Measurements from ENCODE around the gene MYO9B.

Gene MYO9B

GRCh38 chr19:17070912-17071311, 4.7 kb upstream of the MYO9B start:
- TF ChIP-seq, protein P1, sequence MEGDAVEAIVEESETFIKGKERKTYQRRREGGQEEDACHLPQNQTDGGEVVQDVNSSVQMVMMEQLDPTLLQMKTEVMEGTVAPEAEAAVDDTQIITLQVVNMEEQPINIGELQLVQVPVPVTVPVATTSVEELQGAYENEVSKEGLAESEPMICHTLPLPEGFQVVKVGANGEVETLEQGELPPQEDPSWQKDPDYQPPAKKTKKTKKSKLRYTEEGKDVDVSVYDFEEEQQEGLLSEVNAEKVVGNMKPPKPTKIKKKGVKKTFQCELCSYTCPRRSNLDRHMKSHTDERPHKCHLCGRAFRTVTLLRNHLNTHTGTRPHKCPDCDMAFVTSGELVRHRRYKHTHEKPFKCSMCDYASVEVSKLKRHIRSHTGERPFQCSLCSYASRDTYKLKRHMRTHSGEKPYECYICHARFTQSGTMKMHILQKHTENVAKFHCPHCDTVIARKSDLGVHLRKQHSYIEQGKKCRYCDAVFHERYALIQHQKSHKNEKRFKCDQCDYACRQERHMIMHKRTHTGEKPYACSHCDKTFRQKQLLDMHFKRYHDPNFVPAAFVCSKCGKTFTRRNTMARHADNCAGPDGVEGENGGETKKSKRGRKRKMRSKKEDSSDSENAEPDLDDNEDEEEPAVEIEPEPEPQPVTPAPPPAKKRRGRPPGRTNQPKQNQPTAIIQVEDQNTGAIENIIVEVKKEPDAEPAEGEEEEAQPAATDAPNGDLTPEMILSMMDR (conservative IDR thresholded peaks at IDR 0.05; ENCODE audit: control insufficient read depth, insufficient read depth, low read depth, low read length) = no peak
- DNase-seq (ENCODE audit: low read depth) = no peak
- H3K4me3 ChIP-seq (ENCODE audit: control insufficient read depth, low read depth, low read length) = no peak overlapping the region

GRCh38 chr19:17073869-17074633, 1.5 kb upstream of the MYO9B start:
- TF ChIP-seq, protein P1 (conservative IDR thresholded peaks at IDR 0.05; ENCODE audit: control insufficient read depth, insufficient read depth, low read depth, low read length) = no peak
- peak overlapping the region; percentile 86 for H3K4me3 ChIP-seq (ENCODE audit: control insufficient read depth, low read depth, low read length)
- DNase-seq (ENCODE audit: low read depth) = no peak

GRCh38 chr19:17074634-17075034, 943 bp upstream of the MYO9B start:
- TF ChIP-seq, protein P1 (conservative IDR thresholded peaks at IDR 0.05; ENCODE audit: control insufficient read depth, insufficient read depth, low read depth, low read length) = no peak
- peak overlapping the region; percentile 86 for H3K4me3 ChIP-seq (ENCODE audit: control insufficient read depth, low read depth, low read length)
- DNase-seq (ENCODE audit: low read depth) = no peak

DNA sequence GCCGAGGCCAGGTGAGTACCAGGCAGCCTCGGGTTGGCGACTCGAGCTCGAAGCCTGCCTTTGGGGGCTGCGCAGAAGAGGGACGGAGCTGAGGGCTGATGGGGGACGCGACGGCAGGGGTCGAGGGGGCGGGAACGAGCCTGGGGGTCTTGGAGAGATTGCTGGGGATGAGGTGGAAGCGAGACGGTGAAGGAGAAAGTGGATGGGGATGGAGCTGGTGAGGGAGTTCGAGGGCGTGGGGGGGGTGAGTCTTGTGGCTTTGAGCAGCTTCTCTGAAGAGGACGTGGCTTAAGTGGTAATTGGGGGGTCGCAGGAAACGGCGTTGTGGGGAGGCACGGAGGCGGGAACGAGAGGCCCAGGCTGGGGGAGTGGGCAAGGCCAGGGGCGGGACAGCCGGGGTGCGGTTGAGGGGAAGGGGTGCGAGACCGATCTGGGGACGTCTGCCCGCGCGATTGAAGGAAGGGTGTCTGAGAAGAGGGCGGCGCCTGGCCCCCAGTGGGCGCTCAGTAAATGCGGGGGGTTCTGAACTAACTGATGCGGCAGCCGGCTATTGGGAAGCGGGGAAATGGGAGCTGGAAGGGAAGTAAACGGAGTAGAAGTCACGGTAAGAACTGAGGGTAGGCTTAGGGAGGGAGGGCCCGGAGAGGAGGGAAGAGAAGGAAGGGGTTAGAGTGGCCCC, 426 bp downstream of the MYO9B start:
- peak; percentile 14 for DNase-seq (ENCODE audit: low read depth)
- TF ChIP-seq, protein P1 (conservative IDR thresholded peaks at IDR 0.05; ENCODE audit: control insufficient read depth, insufficient read depth, low read depth, low read length) = no peak

DNA sequence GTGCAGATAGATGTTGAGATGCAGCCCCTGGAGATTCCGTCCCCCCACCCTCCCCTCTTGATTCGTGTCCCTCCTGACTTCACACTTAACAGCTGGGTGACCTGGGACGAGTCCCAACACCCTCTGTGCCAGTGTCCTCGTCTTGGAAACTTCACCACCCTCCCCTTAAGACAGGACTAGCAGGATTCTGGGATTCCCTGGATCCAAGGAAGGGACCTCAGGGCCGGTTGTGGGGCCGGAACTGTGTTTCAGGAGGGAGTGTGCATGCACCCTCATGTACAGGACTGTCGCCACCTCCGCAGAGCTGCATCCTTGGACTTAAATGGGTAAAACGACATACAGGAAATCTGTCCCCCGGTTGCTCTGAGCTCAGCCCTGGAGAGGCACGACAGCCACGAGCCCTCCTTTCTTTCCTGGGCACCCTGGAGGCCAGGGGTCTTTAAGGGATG, 990 bp downstream of the MYO9B start:
- TF ChIP-seq, protein P1 (conservative IDR thresholded peaks at IDR 0.05; ENCODE audit: control insufficient read depth, insufficient read depth, low read depth, low read length) = no peak
- H3K4me3 ChIP-seq (ENCODE audit: control insufficient read depth, low read depth, low read length) = peak overlapping the region; percentile 88
- peak; percentile 17 for DNase-seq (ENCODE audit: low read depth)

More for the DNA sequence above, 426 bp downstream of the MYO9B start:
- peak overlapping the region; percentile 88 for H3K4me3 ChIP-seq (ENCODE audit: control insufficient read depth, low read depth, low read length)

DNA sequence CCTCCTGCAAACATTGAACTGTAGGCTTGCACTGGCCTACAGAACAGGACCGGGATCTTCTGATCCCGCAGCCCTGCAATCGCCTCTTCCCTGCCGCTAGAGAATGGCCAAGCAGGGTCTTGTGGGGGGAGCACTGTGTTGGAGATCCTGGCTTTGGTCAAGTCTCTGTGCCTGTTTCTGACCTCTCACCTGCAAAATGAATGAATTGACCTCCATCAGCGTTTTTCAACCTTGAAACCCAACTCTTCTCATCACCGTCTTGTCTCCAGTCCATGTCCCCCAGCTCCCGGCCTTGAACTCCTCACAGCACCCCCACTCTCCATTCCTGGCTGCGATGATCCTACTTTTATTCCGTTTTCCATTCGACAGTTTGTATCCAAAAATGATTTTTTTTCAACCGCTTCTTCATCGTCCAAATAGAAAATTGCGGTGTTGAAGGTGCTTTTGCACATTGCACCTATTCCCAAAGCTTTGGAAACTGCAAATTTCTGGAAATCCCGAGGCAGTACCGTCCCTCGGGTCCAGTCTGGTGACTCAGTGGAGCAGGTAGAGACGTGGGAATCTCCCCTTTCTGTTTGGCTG, 2.0 kb downstream of the MYO9B start:
- H3K4me3 ChIP-seq (ENCODE audit: control insufficient read depth, low read depth, low read length) = no peak overlapping the region
- TF ChIP-seq, protein P1 (conservative IDR thresholded peaks at IDR 0.05; ENCODE audit: control insufficient read depth, insufficient read depth, low read depth, low read length) = no peak
- no peak for DNase-seq (ENCODE audit: low read depth)
